Liver (tissue), 3 donors: Measurements from ENCODE around the gene SLC35F4.

Experiments used
- CTCF ChIP-seq: fragments of 150-350 bp; IDR thresholded peaks from 2 replicates; pipeline ENCODE4 v1.5.1; 2017; ENCODE audit warnings: improper control_type of control experiment, low read depth, low read length; ENCODE audit not compliant: missing input control
- EGR1 ChIP-seq, 2 donors: IDR thresholded peaks; 2 replicates each; pipeline ENCODE4 v1.6.1; 2016 to 2018; ENCODE audit warnings: antibody characterized with exemption in 2 of 2, low read depth in 2 of 2
- FOXA1 ChIP-seq: IDR thresholded peaks from 2 replicates; pipeline ENCODE4 v1.6.1; 2016; ENCODE audit warnings: antibody characterized with exemption
- GABPA ChIP-seq, 2 donors: IDR thresholded peaks in 1 of 2; conservative IDR thresholded peaks in 1 of 2; 2 replicates each; pipeline ENCODE4 v1.6.1; 2016; ENCODE audit warnings: antibody characterized with exemption in 2 of 2, mild to moderate bottlenecking in 1 of 2, moderate library complexity in 1 of 2
- HNF4A ChIP-seq, 2 donors: conservative IDR thresholded peaks; 2 replicates each; pipeline ENCODE4 v1.6.1; 2016; ENCODE audit warnings: antibody characterized with exemption in 2 of 2, mild to moderate bottlenecking in 2 of 2
- HNF4G ChIP-seq: IDR thresholded peaks from 2 replicates; pipeline ENCODE4 v1.6.1; 2016; ENCODE audit warnings: antibody characterized with exemption
- JUND ChIP-seq, 2 donors: IDR thresholded peaks; 2 replicates each; pipeline ENCODE4 v1.6.1; 2016; ENCODE audit warnings: antibody characterized with exemption in 2 of 2
- MAX ChIP-seq: IDR thresholded peaks from 2 replicates; pipeline ENCODE4 v1.6.1; 2016; ENCODE audit warnings: antibody characterized with exemption
- RAD21 ChIP-seq, 2 donors: IDR thresholded peaks; 2 replicates each; pipeline ENCODE4 v1.6.1; 2016; ENCODE audit warnings: antibody characterized with exemption in 2 of 2, mild to moderate bottlenecking in 2 of 2
- RXRA ChIP-seq, 2 donors: IDR thresholded peaks; 2 replicates each; pipeline ENCODE4 v1.6.1; 2017 to 2018; ENCODE audit warnings: antibody characterized with exemption in 2 of 2, mild to moderate bottlenecking in 1 of 2
- SP1 ChIP-seq: IDR thresholded peaks from 2 replicates; pipeline ENCODE4 v1.6.1; 2018; ENCODE audit warnings: antibody characterized with exemption, mild to moderate bottlenecking
- TF ChIP-seq, protein P1 (sequence below): IDR thresholded peaks from 2 replicates; pipeline ENCODE4 v1.6.1; 2016; ENCODE audit warnings: antibody characterized with exemption
- donor health status: healthy.
- donor health status: healthy.

GRCh38 chr14:57903954-57904353, 38.1 kb upstream of the SLC35F4 start:
- TF ChIP-seq CTCF (no peak), MAX (no peak), FOXA1 (no peak), RXRA (IDR thresholded peaks at IDR 0.05) (no peak), HNF4A (conservative IDR thresholded peaks at IDR 0.05) (no peak), HNF4G (no peak), EGR1 (IDR thresholded peaks at IDR 0.05; ENCODE audit: low read depth in 2 of 2) (no peak), JUND (IDR thresholded peaks at IDR 0.05) (no peak), SP1 (no peak), RAD21 (IDR thresholded peaks at IDR 0.05) (no peak), GABPA (IDR thresholded peaks at IDR 0.05 in 1 of 2, conservative IDR thresholded peaks at IDR 0.05 in 1 of 2) (no peak)
- TF ChIP-seq, protein P1, sequence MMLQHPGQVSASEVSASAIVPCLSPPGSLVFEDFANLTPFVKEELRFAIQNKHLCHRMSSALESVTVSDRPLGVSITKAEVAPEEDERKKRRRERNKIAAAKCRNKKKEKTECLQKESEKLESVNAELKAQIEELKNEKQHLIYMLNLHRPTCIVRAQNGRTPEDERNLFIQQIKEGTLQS: no peak
